NCI-H2227 (cell line): ENCODE measurements around the gene OR4D1.

ENCODE experiments used
- DNase-seq: peaks from one replicate; lab custom pipeline; 2025; ENCODE audit not compliant: unreplicated experiment; lab: John Stamatoyannopoulos, UW

Gene OR4D1

DNA sequence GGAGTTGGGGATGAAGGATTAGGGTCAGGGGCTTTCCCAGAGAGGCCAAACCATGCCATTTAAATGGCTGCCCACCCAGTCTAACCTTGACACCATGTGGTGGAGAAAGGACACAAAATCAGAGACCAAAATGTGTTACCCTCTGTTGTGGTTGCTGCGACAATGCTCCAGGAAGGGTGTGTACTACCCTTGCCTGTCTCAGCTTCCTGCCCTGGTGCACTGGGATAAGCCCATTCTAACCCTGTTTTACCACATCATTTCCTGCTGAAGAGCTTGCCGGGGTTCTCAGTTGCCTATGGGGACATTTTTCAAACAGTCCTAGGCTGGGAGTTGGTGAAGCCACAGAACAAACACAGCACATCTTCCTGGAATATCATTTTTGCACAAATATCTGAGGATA is 4.9 kb downstream of the OR4D1 start:
- DNase-seq: no peak

DNA sequence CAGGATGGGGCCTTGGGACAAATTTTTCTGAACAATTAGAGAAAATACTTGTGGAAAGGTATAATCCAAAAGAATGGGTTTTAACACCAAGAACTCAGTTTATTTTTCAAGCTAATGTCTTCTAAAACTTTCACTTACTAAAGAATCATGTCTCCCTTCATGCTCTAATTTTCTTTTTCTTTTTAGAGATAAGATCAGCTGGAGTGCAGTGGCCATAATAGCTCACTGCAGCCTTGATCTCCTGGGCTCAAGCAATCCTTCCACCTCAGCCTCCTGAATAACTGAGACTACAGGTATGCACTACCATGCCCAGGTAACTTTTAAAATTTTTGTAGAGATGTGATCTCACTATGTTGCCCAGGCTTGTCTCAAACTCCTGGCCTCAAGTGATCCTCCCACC is 5.5 kb downstream of the OR4D1 start:
- no peak for DNase-seq

DNA sequence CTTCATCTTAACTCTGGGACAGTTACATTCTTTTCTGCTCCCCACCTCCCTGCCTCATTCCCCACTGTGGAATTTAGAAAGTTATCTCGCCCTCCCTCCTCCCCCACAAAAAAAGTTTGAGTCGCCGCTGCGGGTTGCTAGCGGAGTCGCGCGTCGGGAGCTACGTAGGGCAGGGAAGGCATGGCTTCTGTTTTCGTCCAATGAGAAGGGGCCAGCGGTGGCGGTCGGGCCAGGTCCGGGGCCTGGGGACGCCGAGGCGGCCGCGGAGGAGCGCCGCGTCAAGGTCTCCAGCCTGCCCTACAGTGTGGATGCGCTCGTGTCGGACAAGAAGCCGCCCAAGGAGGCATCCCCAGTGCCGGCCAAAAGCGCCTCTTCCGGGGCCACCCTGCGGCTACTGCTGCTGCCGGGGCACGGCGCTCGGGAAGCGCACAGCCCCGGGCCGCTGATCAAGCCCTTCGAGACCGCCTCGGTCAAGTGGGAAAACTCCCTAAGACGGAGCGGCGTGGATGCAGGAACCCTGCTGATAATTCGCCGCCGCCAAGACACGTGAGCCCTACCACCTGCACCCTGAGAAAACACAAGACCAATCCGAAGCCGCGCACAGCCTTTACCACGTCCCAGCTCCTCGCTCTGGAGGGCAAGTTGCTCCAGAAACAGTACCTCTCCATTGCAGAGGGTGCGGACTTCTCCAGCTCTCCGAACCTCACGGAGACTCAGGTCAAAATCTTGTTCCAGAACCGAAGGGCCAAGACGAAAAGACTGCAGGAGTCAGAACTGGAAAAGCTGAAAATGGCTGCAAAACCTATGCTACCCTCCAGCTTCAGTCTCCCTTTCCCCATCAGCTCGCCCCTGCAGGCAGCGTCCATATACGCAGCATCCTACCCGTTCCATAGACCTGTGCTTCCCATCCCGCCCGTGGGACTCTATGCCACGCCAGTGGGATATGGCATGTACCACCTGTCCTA is 8.9 kb downstream of the OR4D1 start:
- DNase-seq: peak; percentile 61

GRCh38 chr17:58158181-58158580 is 10.0 kb downstream of the OR4D1 start:
- DNase-seq: no peak

DNA sequence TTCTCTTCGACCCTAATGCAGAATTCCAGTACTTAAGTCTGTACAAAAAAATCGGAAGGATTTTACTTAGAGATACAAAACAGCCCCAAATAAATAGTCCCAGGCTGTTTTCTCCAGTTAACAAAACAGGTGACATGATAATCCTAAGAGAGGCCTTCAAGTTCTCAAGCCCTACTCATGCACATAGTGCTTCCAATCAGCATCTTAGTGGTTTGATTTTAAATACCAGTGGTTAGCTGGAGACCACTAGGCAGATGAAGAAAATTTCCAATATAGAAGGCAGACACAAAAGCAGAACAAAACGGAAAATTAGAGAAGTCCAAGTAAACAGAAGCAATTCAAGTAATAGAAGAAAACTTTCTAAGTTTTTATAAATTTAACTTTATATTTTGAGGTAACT is 13.4 kb downstream of the OR4D1 start:
- DNase-seq: no peak

GRCh38 chr17:58165981-58166380 is 17.8 kb downstream of the OR4D1 start:
- no peak for DNase-seq

DNA sequence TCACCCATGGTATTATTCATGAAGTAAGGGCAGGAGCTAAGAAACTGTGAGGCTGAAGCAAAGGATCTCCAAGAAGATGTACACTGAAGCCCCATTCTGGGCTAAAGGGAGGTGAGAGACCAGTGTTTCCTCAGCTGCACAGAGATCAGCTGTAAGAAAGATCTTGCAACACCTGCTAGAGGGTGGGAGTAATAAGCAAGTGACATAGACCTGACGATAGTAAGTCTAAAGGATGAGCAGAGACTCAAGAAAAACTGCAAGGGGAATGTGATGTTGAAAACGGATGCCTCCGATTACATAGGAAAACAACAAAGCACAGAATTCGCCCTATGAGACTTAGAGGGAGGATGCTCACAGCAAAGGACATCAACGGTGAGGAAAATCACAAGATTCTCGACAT is 18.5 kb downstream of the OR4D1 start, which contains the start of gene OR4D2:
Gene OR4D2 (plus strand): TSS at position 301 of the 400 bp plus-strand sequence. CDS start 2,674 bp downstream, outside the sequence.
- no peak for DNase-seq

DNA sequence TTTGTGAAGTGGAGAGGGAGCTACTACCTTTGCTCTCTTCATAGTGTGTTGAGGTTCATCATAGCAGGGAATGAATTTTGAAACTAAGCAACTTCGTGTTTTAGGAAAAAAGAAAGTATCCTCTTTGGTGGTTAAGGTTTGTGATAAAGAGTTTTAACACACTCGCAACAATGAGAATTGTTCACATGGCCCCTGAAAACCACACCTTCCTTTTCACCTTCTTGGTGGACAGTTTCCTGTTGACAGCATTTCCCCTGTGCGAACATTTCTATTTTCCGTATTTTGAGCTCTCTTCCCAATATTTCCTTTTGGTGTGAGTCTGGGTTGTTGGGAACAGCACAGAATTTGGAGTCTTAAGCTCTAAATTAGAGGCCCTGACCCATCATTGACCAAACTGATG is 22.4 kb downstream of the OR4D1 start:
- DNase-seq: no peak

DNA sequence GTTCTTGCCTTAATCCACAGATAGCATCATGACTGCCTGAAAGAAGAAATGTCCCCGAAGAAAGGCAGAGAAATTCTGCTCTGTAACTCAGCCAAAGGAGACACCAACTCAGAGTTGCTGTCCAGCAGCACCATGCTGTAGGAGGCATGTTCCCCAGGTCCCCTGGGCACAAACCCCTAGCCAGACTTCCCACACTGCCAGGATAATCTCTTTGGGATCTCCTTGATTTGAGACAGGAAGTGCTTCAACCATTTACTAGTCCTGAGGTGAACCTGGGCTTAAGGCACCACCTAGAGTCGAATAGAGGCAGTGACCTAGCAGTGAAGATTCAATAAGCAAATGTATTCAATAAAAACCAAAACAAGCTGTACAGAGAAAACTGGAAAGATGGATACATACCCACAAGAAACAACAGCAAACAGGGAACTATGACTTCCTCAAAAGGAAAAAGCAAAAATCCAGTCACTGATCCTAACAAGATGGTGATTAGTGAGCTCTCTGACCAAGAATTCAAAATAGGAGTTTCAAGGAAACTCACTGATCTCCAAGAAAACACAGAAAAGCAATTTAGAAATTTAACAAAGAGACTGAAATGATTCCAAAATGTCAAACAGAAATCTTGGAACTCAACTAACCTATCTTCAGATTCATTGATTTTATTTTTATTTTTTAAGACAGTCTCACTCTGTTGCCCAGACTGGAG is 24.3 kb downstream of the OR4D1 start:
- DNase-seq: peak; percentile 14

DNA sequence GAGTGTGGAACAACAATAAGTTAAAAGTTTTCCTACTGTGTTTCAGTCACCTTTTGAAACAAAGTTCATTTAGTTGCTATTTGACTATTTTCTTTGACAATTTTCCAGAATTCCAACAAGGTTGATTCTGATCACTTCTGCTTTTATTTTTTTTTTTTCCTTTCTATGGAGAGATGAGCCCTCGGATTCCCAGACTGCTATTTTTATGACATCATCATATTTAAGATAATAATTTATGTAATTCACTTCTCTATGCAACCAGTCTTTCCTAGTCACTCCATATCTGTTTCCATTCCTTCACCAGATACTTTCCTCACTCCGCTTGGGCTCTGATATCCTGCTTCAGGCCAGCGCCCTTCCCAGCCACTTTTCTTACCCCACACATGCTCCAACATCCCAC is 26.7 kb downstream of the OR4D1 start:
- DNase-seq: no peak

DNA sequence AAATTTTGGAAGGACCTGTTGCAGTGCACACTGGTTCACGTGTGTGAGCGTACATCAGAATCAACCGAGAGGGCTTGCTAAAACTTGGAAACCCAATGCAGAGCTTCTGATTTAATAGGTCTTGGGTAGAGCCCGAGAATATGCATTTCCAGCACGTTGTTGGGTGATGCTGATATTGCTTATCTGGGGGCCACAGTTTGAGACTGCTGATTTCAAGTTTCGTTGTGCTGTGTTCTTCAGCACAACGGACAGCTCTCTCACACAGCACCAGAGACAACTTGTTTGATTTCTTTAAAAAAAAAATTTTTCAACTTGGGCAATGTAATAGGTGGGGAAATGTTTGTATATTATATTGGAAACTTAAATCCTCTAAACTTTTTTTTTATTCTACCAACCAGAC is 28.0 kb downstream of the OR4D1 start:
- DNase-seq: no peak

DNA sequence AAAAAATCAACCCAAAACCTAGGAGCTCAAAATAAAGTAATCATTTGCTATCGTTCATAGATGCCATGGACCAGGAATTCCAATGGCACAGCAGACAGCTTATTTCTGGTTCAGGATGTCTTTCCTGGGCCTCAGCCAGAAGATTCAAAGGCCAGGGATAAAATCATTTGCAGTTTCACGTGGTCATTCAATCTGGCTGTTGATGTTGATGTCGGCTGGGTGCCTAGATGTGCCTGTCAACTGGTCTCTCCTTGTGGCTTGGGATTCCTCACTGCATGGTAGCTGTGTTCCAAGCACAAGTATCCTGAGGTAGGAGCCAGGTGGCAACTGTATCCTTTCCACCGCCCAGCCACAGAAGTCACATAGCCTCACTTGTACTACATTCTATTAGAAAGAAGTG is 33.6 kb downstream of the OR4D1 start:
- no peak for DNase-seq

DNA sequence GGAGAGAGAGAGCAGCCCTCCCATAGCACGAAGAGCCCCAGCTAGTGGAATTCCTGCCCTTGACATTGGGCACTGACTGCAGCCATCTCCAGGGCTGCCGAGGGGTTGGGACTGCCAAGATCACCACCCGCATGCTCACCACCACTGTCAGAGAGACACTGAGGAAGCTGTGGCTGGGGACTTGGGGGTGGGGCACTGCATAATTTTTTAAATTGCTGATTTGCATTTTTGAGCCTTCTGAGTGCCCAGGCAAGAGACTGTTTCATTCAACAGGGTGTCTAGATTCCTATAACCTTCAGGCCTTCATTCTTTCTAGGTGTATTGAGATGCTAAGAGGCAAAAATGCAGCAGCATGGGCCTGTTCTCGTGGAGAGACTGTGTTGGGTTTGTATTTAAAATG is 35.3 kb downstream of the OR4D1 start:
- DNase-seq: no peak

DNA sequence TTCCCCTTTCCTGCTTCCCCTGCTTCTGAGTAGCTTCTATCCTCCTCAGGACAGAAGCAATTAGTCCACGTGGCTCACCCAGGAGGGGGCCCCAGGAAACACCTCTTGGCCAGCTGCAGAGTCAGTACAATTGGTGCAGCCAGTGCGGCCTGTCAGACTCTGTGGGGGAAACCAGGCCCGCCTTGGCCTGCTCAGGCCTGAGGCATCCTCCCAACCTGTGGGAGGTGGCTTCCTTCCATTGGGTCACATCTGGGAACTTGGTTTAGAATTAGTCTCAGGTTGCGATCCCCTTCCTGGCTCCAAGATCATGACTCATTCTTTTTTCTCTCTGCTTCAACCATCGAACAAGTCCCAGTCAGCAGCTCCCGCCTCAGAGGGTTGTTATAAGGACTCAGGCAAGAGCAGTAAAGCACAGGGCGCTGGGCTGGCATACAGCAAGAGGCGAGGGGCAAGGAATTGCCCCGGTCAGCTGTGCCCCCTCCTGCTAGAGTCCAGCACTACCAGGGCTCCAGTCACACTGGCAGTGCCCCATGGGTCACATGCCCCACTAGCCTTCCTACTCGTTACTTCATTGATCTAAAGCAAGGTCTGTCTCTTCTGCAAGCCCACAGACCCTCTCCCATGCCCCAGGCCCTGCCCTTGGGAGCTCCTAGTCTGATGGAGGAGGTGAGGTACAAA is 36.3 kb downstream of the OR4D1 start:
- DNase-seq: no peak

- no peak for DNase-seq
Observed at GRCh38 chr17:58184986-58185761, 37.0 kb downstream of the OR4D1 start.

- DNase-seq: no peak
Observed at GRCh38 chr17:58186591-58186990, 38.4 kb downstream of the OR4D1 start.

GRCh38 chr17:58187063-58187462 is 38.9 kb downstream of the OR4D1 start:
- no peak for DNase-seq

DNA sequence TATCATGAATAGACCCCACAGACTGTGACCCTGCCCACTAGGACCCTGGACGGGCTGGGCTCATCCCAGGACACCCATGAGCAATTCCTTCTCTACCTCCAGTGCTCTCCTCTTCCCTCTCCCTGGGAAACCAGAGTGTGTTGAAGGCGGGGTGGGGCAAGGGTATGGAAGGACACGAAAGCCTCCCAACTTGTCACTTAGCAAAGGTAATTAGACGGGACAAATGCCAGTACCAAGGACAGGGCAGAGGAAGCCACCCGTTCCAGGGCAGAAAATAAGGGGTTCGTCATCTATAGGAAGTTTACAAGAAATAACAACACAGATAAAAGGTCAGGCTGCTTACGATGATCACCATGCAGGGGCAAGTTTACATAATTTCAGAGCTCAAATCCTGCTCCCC is 39.5 kb downstream of the OR4D1 start:
- DNase-seq: no peak

- DNase-seq: no peak
Observed at GRCh38 chr17:58189436-58190146, 41.4 kb downstream of the OR4D1 start.

GRCh38 chr17:58191241-58191896 is 43.2 kb downstream of the OR4D1 start:
- DNase-seq: no peak
